Measurements from ENCODE around the gene IFI27.

The IFI27 gene

DNA sequence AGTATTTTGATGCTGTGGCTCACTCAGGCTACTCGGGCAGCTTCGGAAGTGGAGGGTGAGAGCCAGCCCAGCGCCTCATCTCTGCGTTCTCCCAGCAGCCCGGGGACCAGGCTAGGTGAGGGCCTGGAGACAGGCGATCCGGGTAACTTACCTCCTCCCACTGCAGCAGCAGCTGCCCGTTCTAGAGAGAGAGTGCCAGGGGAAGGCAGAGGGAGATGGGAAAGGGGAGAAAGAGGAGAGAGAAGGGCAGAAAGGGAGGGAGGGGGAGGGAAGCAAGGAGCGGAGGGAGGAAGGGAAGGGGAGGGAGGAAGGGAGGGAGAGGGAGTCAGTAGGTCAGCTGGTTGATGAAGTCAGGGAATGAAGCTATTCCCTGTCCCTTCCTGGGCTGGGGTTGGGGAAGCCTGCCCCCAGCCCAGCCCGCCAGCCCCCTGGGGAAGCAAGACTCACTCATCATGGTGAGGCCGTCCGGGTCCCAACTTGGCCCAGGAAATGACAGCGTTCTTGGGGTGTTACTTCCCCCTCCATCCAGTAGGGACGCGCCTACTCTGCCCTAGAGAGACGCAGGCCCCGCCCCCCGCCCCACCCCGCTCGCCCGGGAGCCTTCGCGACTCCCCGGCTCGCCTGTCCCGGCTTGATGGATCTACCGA lies 18.7 kb downstream of the IFI27 start, which contains the start of gene IFI27L2 (continued):
- TF ChIP-seq, protein P1, sequence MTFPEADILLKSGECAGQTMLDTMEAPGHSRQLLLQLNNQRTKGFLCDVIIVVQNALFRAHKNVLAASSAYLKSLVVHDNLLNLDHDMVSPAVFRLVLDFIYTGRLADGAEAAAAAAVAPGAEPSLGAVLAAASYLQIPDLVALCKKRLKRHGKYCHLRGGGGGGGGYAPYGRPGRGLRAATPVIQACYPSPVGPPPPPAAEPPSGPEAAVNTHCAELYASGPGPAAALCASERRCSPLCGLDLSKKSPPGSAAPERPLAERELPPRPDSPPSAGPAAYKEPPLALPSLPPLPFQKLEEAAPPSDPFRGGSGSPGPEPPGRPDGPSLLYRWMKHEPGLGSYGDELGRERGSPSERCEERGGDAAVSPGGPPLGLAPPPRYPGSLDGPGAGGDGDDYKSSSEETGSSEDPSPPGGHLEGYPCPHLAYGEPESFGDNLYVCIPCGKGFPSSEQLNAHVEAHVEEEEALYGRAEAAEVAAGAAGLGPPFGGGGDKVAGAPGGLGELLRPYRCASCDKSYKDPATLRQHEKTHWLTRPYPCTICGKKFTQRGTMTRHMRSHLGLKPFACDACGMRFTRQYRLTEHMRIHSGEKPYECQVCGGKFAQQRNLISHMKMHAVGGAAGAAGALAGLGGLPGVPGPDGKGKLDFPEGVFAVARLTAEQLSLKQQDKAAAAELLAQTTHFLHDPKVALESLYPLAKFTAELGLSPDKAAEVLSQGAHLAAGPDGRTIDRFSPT (tag by site-specific recombination; IDR thresholded peaks at IDR 0.05) = no peak
- TF ChIP-seq GFI1B (tag by site-specific recombination; IDR thresholded peaks at IDR 0.05) (no peak), ZNF629 (tag by site-specific recombination; IDR thresholded peaks at IDR 0.05) (peak; percentile 54), ZFP37 (tag by site-specific recombination; IDR thresholded peaks at IDR 0.05) (no peak), PRDM6 (tag by site-specific recombination; IDR thresholded peaks at IDR 0.05) (no peak), WT1 (tag by site-specific recombination; IDR thresholded peaks at IDR 0.05) (peak; percentile 96), ZNF335 (tag by site-specific recombination; conservative IDR thresholded peaks at IDR 0.05) (no peak), OSR2 (tag by site-specific recombination; IDR thresholded peaks at IDR 0.05) (no peak), ZNF610 (tag by site-specific recombination; IDR thresholded peaks at IDR 0.05; ENCODE audit: borderline replicate concordance) (peak; percentile 53; the same call in 1 of the 2 replicates), ZNF514 (tag by site-specific recombination; IDR thresholded peaks at IDR 0.05) (no peak), ZNF148 (tag by site-specific recombination; IDR thresholded peaks at IDR 0.05; ENCODE audit: borderline replicate concordance) (no peak), ZNF341 (tag by site-specific recombination; IDR thresholded peaks at IDR 0.05; ENCODE audit: low read depth) (peak; percentile 99), ZNF416 (tag by site-specific recombination; IDR thresholded peaks at IDR 0.05) (no peak), ZNF580 (tag by site-specific recombination; IDR thresholded peaks at IDR 0.05) (no peak), PATZ1 (tag by site-specific recombination; IDR thresholded peaks at IDR 0.05) (peak; percentile 82), ZNF394 (tag by site-specific recombination; IDR thresholded peaks at IDR 0.05; ENCODE audit: borderline replicate concordance) (no peak), ZBTB21 (tag by site-specific recombination; IDR thresholded peaks at IDR 0.05) (peak; percentile 50), ZNF501 (tag by site-specific recombination; IDR thresholded peaks at IDR 0.05) (no peak), KLF10 (tag by site-specific recombination; IDR thresholded peaks at IDR 0.05) (no peak), MZF1 (tag by site-specific recombination; IDR thresholded peaks at IDR 0.05; ENCODE audit: borderline replicate concordance) (no peak), ZNF76 (tag by site-specific recombination; IDR thresholded peaks at IDR 0.05; ENCODE audit: borderline replicate concordance, low read depth) (peak; percentile 78), ZNF280C (tag by site-specific recombination; IDR thresholded peaks at IDR 0.05) (no peak)
- TF ChIP-seq, protein P2, sequence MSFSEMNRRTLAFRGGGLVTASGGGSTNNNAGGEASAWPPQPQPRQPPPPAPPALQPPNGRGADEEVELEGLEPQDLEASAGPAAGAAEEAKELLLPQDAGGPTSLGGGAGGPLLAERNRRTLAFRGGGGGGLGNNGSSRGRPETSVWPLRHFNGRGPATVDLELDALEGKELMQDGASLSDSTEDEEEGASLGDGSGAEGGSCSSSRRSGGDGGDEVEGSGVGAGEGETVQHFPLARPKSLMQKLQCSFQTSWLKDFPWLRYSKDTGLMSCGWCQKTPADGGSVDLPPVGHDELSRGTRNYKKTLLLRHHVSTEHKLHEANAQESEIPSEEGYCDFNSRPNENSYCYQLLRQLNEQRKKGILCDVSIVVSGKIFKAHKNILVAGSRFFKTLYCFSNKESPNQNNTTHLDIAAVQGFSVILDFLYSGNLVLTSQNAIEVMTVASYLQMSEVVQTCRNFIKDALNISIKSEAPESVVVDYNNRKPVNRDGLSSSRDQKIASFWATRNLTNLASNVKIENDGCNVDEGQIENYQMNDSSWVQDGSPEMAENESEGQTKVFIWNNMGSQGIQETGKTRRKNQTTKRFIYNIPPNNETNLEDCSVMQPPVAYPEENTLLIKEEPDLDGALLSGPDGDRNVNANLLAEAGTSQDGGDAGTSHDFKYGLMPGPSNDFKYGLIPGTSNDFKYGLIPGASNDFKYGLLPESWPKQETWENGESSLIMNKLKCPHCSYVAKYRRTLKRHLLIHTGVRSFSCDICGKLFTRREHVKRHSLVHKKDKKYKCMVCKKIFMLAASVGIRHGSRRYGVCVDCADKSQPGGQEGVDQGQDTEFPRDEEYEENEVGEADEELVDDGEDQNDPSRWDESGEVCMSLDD (tag by site-specific recombination; IDR thresholded peaks at IDR 0.05) = 0 out of 2 replicates have a peak, but pooled peaks have one; percentile 17
- TF ChIP-seq, protein P3, sequence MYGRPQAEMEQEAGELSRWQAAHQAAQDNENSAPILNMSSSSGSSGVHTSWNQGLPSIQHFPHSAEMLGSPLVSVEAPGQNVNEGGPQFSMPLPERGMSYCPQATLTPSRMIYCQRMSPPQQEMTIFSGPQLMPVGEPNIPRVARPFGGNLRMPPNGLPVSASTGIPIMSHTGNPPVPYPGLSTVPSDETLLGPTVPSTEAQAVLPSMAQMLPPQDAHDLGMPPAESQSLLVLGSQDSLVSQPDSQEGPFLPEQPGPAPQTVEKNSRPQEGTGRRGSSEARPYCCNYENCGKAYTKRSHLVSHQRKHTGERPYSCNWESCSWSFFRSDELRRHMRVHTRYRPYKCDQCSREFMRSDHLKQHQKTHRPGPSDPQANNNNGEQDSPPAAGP (tag by site-specific recombination; IDR thresholded peaks at IDR 0.05) = peak; percentile 36; the same call in 1 of the 2 replicates

Data from HEK293 (cell line).